Nucleus accumbens (tissue), 56 donors: ENCODE data around the gene GBX1.

Experiments used
- DNase-seq, 56 donors: peaks; one replicate each; lab custom pipeline; 2025; lab: John Stamatoyannopoulos, UW

The GBX1 gene

DNA sequence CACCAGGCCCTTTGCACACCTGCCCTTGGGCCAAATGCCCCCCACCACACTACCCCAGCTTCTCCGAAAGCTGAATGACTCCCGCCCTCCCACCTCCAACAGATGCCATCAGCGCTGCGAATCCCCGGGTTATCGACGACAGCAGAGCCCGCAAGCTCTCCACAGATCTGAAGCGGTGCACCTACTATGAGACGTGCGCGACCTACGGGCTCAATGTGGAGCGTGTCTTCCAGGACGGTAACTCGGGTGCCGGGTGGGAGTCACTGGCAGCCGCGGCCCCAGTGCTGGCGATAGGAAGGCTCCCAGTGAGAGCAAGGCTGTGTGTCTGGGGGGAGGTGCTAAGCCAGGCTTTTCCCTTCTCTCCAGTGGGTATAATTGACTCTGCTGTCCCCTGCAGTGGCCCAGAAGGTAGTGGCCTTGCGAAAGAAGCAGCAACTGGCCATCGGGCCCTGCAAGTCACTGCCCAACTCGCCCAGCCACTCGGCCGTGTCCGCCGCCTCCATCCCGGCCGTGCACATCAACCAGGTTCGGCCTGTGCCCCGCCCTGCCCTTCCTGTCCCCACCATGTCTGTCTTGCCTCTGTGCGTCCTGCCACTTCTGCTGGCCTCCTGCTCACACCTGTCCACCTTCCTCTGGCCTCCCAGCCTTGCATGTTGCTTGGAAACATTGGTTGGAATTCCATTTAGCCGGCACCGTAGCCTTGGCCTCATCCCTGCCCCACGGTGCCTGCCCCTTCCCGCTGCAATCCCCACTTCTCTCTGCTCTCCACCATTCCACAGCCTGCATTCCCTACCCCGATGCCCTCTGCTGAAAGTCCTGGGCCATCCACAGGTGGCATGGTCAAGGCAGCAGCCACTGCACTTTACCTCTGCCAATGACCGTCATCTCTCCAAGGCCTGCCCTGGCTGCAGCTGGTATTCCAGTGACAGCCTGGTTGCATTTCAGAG is 49.1 kb downstream of the GBX1 start:
- no peak for DNase-seq

DNA sequence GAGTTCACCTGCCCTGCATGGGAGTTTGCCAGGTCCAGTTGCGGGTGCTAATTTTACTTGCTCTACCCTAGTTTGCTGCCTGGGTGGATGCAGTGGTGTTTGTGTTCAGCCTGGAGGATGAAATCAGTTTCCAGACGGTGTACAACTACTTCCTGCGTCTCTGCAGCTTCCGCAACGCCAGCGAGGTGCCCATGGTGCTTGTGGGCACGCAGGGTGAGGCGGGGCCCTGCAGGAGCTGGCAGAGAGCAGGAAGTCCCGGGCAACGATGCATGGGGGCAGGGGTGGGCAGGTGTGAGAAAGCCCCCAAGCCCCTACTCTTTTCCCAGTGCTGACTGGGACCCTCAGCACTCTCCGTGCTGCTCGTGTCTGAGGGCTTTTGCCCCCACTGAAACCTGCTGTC is 49.9 kb downstream of the GBX1 start:
- DNase-seq: no peak

DNA sequence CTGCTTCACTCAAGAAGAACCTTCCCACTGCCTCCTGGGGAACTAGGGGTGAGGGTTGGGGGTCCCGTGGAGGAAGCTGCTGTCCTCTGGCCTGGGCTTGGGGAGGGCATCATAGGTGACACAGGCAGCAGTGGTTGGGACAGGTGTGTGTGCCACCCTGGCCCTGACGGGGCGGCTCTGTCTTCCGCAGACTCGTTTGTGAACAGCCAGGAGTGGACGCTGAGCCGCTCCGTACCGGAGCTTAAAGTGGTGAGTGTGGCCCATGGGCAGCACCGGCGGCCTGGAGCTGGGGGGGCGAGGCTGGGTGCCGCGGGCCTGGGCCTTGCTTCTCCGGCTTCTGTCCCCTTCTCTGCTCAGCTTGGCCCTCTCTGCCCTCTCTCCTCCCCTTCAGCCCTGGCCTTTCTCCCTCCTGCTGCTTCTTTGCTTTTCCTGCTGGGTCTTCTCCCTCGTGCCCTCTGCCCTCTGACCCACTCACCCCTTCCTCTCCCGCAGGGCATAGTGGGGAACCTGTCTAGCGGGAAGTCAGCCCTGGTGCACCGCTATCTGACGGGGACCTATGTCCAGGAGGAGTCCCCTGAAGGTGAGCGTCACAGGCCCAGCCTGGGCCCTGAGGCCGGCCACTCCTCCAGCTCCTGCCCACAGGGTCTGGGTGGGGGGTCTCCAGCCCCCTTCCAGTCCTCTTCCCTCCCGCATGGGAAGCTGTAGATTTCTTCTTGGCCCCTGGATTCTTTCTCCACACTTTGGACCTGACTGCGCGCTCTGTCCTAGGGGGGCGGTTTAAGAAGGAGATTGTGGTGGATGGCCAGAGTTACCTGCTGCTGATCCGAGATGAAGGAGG is 50.7 kb downstream of the GBX1 start:
- no peak for DNase-seq

GRCh38 chr7:151115836-151116418 is 51.6 kb downstream of the GBX1 start:
- DNase-seq: no peak

GRCh38 chr7:151115121-151115835 is 52.2 kb downstream of the GBX1 start:
- DNase-seq: no peak

GRCh38 chr7:151114151-151115090 is 53.1 kb downstream of the GBX1 start:
- no peak for DNase-seq

DNA sequence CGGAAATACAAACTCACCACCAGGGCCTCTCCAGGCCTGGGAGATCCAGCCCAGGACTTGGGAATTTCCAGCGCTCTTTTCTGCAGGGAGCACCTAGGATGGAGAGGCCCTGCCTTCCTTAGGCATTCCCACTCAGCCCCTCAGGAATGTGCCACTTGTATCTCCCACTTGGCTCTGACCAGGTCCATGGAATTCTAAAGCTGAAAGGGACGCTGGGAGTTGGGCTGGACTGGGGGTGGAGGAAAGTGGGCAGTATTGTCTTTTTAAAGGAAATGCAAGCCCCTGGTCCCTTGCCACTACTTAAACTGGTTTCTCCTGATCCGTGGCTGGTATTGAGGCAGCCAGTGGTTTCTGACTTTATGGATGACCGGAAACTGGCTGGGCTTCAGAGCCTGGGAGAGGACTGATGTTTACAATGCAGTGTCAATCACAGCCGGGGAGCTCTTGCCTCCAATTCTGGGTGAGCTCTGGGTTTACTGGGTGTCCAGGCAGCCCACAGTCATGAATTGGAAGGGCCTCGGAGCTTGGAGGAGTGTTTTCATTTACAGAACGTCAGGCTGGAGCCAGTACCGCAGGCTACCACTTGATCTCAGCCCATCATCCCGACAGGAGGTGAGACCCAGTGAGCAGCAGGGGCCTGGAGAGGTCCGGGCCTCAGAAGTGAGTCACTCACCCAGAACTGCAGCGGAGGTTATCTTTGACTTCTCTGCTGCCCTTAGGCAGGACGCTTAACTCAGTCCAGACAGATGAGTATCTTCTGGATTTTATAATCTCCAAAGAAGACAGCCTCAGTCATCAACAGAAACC is 53.9 kb downstream of the GBX1 start:
- no peak for DNase-seq

- peak in 47 of 56 donors; percentile 17 to 83 (median 54) for DNase-seq
Observed at GRCh38 chr7:151110941-151111645, 56.4 kb downstream of the GBX1 start.

DNA sequence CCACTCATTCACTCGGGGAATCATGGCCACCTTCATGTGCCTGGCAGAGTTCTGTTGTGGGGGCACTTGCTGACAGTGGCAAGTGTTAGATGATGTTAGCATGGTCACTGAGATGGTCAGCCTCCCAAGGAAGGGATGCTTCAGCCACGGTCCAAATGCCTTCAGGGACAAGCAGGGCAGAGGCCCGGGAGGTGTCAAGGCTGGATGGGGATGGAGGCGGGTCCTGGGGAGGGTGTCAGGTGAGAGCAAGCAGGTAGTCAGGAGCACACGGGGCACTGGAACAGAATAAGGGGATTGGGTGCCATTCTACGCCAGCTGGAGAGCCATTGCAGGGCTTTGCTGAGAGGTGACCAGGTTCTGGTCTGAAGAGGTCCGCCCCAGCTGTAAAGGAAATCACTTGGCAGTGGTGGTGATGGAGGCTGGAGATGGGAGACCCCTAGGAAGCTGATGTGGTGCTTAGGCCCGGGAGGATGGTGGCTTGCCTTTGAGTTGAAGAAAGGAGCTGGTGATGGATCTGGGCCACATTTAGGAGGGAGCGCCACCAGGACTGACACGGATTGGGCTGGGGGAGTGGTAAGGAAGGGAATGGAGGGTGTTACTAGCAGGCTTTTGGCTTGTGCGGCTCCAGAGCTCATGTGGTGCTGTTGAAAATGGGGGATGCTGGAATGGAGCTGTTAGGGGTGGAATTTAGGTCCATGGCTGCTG is 57.1 kb downstream of the GBX1 start:
- no peak for DNase-seq

DNA sequence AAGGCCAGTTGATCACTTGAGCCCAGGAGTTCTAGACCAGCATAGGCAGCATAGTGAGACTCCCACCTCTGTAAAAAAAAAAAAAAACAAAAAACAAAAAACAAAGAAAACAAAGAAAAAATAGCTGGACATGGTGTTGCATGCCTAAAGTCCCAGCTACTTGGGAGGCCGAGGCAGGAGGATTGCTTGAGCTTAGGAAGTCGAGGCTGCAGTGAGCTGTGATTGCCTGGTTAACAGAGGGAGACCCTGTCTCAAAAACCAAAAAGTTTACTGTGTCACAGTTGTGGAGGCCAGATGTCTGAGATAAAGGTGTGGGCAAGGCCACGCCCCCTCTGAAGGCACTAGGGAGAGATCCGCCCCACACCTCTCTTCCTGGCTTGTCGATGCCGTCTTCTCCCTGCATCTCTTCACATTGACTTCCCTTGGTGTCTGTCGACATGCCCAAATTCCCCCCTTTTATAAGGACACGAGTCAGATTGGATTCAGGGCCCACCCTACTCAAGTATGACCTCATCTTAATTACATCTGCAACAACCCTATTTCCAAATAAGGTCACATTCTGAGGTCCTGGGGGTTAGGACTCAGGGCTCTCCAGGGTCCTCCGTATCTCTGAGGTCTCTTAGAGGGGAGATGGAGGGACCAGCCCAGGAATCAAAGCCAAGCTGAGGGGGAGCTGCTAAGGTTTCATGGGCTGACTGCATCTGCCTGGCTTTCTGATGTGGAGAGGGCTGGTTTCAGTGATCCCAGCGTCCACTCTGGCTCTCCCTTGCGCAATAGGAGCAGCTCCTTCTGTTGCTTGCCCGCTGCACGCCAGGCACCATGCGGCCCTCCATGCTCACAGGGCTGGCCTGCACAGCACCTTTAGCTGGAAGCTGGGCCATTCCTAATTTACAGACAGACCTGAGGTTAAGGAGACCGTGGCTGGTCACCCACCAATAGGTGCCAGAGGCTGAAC is 58.1 kb downstream of the GBX1 start:
- DNase-seq: no peak

DNA sequence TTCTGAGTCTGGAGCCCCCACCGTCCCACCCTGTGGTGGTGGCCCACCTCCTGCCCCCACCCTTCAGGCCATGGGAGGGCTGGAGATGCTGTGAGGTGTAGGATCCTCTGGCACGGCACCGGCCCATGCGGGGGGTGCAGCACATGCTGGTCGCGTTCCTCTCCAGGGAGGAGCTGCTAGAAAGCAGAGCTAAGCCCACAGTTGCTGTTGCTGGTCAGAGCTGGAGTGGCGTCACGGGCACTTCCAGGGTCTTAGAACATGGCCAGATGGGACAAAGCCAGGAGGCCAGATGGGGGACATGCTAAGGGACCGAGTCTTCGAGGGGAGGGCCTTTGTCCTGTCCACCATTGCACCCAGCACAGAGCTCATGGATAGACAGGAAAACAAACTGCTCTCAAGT is 59.6 kb downstream of the GBX1 start:
- no peak for DNase-seq

GRCh38 chr7:151104411-151105235 is 62.9 kb downstream of the GBX1 start:
- no peak for DNase-seq

DNA sequence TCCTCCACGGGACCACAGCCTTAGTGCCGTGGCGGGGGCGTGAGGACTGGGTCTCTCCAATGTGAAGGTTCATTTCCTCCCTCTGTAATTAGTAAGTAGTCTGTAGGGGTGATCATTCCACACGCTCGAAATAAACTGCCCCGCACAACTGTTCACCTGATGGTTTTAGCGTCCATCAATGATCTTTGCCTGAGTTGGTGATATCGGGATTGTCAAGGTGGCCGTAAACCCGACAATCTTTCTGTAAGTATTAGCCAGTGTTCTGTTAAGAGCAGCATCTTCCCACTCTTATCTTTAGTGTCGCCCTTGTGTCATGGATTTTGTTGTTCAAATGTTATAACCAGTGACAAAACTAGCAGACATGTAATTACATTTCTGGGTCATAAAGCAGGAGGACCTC is 63.5 kb downstream of the GBX1 start:
- DNase-seq: no peak

GRCh38 chr7:151102991-151103390 is 64.5 kb downstream of the GBX1 start:
- no peak for DNase-seq
